ENCODE data around the gene KLHL29. TPM values are rescaled to one million over a fixed set of nuclear protein-coding genes. Genes with fewer than 3 reads are reported as not detected.

KLHL29 gene
- total RNA-seq, 4 donors from 2014 or later: 39.6 to 52.0 (median 40.4) TPM

DNA sequence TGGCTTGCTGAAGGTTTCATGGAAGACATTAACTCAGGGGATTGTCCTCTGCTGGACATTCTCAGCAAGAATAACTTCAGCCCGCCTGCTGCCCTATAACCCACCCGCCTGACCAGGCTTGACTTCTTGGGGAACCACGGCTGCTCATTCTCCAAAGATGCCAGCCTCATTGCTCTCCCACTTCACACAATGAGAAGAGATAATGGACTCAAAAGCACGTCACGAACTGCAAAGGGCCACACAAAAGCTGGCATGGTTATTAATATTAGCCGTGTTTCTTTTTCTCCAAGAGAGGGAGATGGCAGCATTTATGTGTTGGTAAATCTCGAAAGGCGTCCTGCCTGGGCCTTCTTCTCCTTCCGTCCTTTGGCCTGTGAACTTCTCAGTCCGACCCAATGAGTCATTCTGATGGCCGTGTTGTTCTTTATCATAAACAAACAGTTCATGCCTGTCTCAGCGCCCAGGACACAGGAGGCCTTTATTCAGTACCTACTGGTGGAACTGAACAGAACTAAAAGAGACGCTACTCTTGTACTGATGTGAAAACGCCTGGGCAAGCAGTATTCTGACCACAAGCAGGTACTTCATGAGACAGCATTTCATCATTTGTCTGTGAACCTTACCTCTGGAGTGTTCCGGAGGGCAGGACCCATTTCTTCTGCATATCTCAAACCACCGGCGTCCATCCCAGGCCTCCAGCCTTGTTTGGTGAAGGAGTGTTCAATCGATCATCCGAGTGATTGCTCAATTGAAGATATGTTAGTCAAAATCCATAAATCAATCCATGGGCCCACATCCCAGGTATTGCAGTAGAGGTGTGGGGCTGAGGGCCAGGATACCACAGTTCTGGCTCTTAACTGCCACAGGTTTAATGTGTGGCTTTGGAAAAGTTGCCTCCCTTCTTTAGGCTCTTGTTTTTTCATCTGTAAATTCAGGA is 25.1 kb upstream of the KLHL29 start:
- 85 to 89% methylated on average over 19 of the region's 19 CpGs for WGBS, 2 donors
- H3K27me3 ChIP-seq: no peaks in the 10 kb centered on the region
- no peak overlapping the region for H3K27ac ChIP-seq
- DNase-seq (ENCODE audit: low spot score in 2 of 2): no peak
- no peaks in the 10 kb centered on the region for H3K9me3 ChIP-seq
- H3K4me3 ChIP-seq: no peak overlapping the region
- TF ChIP-seq POLR2A (IDR thresholded peaks at IDR 0.05) (no peak), EP300 (IDR thresholded peaks at IDR 0.05) (no peak)
- TF ChIP-seq, protein P1, sequence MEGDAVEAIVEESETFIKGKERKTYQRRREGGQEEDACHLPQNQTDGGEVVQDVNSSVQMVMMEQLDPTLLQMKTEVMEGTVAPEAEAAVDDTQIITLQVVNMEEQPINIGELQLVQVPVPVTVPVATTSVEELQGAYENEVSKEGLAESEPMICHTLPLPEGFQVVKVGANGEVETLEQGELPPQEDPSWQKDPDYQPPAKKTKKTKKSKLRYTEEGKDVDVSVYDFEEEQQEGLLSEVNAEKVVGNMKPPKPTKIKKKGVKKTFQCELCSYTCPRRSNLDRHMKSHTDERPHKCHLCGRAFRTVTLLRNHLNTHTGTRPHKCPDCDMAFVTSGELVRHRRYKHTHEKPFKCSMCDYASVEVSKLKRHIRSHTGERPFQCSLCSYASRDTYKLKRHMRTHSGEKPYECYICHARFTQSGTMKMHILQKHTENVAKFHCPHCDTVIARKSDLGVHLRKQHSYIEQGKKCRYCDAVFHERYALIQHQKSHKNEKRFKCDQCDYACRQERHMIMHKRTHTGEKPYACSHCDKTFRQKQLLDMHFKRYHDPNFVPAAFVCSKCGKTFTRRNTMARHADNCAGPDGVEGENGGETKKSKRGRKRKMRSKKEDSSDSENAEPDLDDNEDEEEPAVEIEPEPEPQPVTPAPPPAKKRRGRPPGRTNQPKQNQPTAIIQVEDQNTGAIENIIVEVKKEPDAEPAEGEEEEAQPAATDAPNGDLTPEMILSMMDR (IDR thresholded peaks at IDR 0.05): no peak
- H3K36me3 ChIP-seq: no peaks in the 10 kb centered on the region
- peaks cover 0 to 3% (median 0%) of the 10 kb centered on the region in 4 donors for H3K4me1 ChIP-seq

DNA sequence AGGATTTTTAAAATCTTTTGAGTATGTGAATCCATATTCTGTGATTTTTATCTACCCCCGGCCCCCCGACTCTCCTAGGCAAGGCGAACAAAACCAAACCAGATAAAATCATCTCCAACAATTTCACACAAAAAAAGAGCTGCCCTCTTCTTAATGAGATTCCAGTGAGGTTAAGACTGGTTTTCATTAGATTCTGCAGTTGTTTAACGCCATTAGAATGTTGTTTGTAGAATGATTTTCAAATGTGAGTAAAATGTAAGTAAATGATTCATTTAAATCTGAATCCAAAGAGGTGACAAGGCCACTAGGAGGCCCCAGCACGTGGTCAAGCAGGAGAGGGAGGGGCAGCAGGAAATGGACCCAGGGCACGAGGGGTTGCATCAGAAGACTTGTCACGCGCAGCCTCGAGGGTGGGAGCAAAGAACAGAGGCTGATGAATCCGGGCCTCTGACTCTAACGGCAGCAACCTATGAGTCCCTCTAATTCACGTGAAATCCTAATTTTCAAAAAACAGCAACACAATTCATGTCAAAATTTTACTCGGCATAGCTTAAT is 24.3 kb upstream of the KLHL29 start:
- TF ChIP-seq, protein P1 (IDR thresholded peaks at IDR 0.05): no peak
- TF ChIP-seq EP300 (IDR thresholded peaks at IDR 0.05) (no peak), POLR2A (IDR thresholded peaks at IDR 0.05) (no peak)
- no peaks in the 10 kb centered on the region for H3K27me3 ChIP-seq
- WGBS, 2 donors: 67 to 69% methylated on average over 13 of the region's 13 CpGs
- H3K36me3 ChIP-seq: no peaks in the 10 kb centered on the region
- no peaks in the 10 kb centered on the region for H3K9me3 ChIP-seq
- H3K4me3 ChIP-seq: no peak overlapping the region
- no peak overlapping the region for H3K27ac ChIP-seq
- DNase-seq (ENCODE audit: low spot score in 2 of 2): no peak
- peaks cover 0 to 3% (median 0%) of the 10 kb centered on the region in 4 donors for H3K4me1 ChIP-seq

DNA sequence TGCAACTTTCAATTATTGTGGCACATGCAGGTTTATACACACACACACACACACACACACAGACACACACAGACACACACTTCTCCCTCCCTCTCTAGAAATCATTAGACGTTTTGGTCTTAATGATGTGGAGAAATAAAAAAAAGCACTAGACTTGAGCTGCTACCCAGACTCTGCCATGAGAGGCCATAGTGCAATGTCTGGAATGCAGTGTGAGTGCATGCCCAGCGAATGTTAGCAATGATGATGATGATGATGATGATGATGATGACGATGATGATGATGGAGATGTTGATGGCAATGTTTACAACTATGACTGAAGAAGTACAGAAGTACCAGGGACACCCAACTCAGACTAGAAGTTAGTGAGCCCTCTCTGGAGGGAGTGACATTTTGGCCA is 23.8 kb upstream of the KLHL29 start:
- 51 to 55% methylated on average over 3 of the region's 3 CpGs for WGBS, 2 donors
- no peak for TF ChIP-seq POLR2A (IDR thresholded peaks at IDR 0.05)
- TF ChIP-seq EP300 (IDR thresholded peaks at IDR 0.05): no peak
- TF ChIP-seq, protein P1 (IDR thresholded peaks at IDR 0.05): no peak
- no peak for DNase-seq (ENCODE audit: low spot score in 2 of 2)
- no peak overlapping the region for H3K4me3 ChIP-seq
- peaks cover 0 to 3% (median 0%) of the 10 kb centered on the region in 4 donors for H3K4me1 ChIP-seq
- no peaks in the 10 kb centered on the region for H3K36me3 ChIP-seq
- no peaks in the 10 kb centered on the region for H3K9me3 ChIP-seq
- no peaks in the 10 kb centered on the region for H3K27me3 ChIP-seq
- no peak overlapping the region for H3K27ac ChIP-seq

DNA sequence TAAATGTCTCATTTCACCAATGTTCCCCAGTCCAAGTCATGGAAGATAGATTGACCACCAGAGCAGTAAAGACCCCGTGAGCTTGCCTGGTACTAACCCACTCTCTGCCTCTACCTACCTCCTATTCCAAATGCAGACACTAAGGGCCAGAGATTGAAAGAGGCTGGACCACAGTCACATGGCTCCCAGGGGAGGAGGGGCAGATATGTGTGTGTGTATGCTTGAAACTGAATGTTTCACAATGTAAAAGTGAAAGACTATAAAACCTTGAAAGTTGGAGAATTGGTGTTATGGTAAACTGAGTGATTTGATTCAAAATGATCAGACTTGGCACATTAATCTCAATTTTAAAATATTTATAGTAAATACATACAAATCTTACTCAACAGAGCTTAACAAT is 21.7 kb upstream of the KLHL29 start:
- TF ChIP-seq EP300 (IDR thresholded peaks at IDR 0.05): no peak
- no peak for TF ChIP-seq POLR2A (IDR thresholded peaks at IDR 0.05)
- TF ChIP-seq, protein P1 (IDR thresholded peaks at IDR 0.05): no peak
- H3K9me3 ChIP-seq: no peaks in the 10 kb centered on the region
- DNase-seq (ENCODE audit: low spot score in 2 of 2): no peak
- no peak overlapping the region for H3K4me3 ChIP-seq
- no peaks in the 10 kb centered on the region for H3K4me1 ChIP-seq
- H3K27me3 ChIP-seq: no peaks in the 10 kb centered on the region
- H3K27ac ChIP-seq: no peak overlapping the region
- 89 to 94% methylated on average over 1 of the region's 1 CpG for WGBS, 2 donors
- no peaks in the 10 kb centered on the region for H3K36me3 ChIP-seq

DNA sequence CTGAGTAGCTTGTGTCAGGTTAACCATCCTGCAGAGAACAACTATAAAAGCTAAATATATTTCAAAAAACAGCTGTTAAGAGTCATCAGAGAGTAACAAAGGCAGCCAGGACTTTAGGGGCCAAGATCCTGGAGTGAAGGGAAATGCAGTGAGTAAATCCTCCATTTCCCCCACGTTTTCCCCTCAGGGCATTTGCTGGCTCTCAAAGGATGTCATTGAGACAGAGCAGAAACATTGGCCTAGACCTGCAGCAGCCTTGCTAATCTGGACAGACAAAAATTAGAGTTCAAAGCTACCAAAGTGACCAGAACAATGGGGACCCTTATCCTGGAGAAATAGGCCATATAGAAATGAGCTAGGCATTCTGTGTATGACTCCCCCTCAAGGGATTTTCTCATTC is 21.1 kb upstream of the KLHL29 start:
- WGBS, 2 donors: 26 to 30% methylated on average over 1 of the region's 1 CpG
- no peak for DNase-seq (ENCODE audit: low spot score in 2 of 2)
- no peaks in the 10 kb centered on the region for H3K27me3 ChIP-seq
- no peak overlapping the region for H3K4me3 ChIP-seq
- H3K9me3 ChIP-seq: no peaks in the 10 kb centered on the region
- no peaks in the 10 kb centered on the region for H3K36me3 ChIP-seq
- no peak overlapping the region for H3K27ac ChIP-seq
- H3K4me1 ChIP-seq: no peaks in the 10 kb centered on the region
- no peak for TF ChIP-seq POLR2A (IDR thresholded peaks at IDR 0.05)
- TF ChIP-seq EP300 (IDR thresholded peaks at IDR 0.05): no peak
- TF ChIP-seq, protein P1 (IDR thresholded peaks at IDR 0.05): no peak

Data from tibial nerve (tissue), 4 donors.